HG02759 (cell line): ENCODE measurements around the gene NR3C1.

Source experiments
- ATAC-seq: cut with Tn5 transposase; IDR thresholded peaks from one replicate; pipeline ENCODE4 v1.9.1; 2021; ENCODE audit warnings: mild to moderate bottlenecking, moderate library complexity; ENCODE audit not compliant: unreplicated experiment

Gene NR3C1

DNA sequence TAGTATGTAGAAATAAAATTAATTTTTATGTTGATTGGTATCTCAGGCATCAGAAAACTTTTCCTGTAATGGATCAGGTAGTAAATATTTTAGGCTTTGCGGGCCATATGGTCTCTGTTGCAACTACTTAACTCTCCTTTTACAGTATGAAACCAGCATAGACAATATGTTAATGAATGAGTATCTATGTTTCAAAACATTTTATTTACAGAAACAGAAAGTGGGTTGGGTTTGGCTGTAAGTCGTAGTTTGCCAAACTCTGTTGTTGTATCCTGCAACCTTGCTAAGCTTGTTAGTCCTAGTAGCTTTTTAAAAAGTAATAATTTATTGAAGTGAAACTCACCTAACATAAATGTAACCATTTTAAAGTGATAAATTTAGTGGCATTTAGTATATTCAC lies 132.1 kb downstream of the NR3C1 start:
- ATAC-seq: no peak

- ATAC-seq: no peak
Observed at GRCh38 chr5:143268388-143268787, 135.1 kb downstream of the NR3C1 start.

DNA sequence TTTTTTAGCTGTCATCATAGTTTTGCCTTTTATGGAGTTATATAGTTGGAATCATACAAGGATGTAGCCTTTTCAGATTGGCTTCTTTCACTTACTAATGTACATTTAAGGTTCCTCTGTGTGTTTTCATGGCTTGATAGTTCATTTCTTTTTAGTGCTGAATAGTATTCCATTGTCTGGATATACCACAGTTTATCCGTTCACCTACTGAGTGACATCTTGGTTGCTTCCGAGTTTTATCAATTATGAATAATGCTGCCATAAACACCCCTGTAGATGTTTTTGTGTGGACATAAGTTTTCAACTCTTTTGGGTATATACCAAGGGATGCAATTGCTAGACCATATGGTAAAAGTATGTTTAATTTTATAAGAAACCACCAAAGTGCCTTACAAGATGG lies 136.3 kb downstream of the NR3C1 start:
- no peak for ATAC-seq

DNA sequence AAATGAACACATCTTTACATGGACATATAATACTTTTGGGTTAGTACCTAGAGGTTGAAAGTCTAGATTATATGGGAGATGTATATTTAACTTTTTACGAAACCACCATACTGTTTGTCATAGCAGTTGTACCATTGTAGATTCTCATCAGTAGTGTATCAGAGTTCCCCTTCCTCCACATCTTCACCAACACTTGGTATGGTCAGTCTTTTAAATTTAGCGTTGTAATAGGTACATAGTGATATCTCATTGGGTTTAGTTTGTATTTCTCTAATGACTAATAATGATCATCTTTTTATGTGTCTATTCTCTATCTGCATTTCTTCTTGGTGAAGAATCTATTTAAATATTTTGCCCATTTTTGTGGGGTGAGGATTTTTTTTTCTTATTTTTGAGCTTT lies 137.5 kb downstream of the NR3C1 start:
- no peak for ATAC-seq

DNA sequence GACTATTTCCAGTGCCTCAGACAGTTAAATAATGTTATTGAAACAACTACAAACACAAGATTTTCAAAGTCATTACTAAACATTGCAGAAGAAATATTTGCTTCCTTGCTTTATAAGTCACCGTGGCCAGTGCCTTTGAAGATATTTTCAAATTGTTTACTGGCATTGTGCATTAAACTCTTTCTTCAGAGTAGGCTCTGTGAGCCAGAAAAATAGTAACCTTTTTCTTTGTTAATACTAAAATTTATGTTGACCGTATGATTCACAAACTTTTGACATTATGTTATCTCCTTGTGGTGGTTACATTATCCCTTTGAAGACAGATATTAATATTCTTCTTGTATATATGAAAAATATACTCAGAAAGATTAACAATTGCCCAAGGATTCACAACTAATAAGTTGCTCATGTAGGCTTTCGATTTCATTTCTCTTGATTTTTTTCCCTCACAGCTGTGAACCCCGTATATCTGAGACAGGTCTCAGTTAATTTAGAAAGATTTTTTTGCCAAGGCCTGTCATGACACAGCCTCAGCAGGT lies 140.1 kb downstream of the NR3C1 start:
- no peak for ATAC-seq

GRCh38 chr5:143262393-143263174 lies 140.9 kb downstream of the NR3C1 start:
- peak; percentile 79 for ATAC-seq

DNA sequence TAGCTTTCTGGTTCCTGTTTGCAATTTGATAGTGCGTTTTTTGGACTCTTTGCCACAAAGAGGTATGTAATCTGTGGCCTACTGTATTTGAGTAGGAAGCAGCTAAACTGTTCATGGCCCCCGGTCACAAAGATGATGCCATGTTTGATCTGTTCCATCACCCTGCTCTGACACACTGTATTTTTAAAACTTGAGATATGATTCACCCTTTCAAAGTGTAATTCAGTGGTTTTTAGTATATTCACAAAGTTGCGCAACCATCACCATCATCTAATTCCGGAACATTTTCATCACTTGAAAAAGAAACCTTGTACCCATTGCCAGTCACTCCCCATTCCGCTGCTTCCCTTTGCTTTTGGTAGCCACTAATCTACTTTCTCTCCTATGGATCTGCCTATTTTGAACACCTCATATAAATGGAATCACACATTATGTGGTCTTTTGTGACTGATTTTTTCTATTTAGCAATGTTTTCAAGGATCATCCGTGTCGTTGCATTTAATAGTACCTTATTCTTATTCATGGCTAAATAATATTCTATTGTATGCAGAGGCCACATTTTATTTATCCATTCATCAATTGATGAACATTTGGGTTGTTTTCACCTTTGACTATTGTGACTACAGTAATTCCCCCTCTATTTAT lies 141.6 kb downstream of the NR3C1 start:
- no peak for ATAC-seq

GRCh38 chr5:143259254-143259605 lies 144.3 kb downstream of the NR3C1 start:
- ATAC-seq: no peak

GRCh38 chr5:143258559-143259253 lies 144.8 kb downstream of the NR3C1 start:
- ATAC-seq: no peak

- no peak for ATAC-seq
Observed at GRCh38 chr5:143254819-143255218, 148.7 kb downstream of the NR3C1 start.

DNA sequence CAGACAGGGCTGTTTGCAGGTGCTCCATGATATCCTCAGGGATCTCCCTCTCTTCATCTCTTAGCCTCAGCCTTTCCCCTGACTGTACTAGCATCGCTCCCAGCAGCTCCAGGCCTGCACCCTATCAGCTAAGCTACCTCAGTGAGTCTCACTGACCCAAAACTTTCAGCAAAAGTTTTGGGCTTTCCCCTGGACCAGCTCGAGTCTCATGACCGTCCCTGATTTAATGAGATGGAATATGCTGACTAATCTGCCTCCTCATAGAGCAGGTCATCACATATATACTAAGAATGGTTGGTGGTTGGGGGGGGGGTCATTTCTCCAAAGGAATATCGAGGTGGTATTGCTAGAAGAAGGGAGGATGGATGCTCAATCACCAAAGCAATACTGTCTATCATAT lies 151.5 kb downstream of the NR3C1 start:
- ATAC-seq: peak; percentile 41

DNA sequence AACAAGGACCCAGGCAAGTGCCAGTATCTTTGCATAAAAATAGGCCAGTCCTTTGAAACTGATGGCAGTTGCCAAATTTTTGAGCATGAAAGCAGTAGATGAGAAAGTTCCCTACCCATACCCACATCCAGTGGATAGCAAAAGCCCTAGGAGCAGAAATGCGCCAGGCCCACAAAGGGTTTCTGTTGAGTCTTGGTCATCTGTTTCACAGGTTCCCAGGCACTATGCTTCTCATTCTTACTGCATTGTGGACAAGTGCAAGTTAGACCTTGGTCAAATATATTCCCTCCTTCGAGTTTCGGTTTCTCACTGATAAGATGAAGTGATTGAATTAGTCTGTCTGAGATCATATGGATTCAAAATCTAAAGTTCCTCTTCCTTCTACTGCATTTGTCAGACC lies 152.3 kb downstream of the NR3C1 start:
- ATAC-seq: peak; percentile 69

GRCh38 chr5:143249851-143250250 lies 153.6 kb downstream of the NR3C1 start:
- ATAC-seq: no peak

GRCh38 chr5:143248822-143249579 lies 154.5 kb downstream of the NR3C1 start:
- ATAC-seq: no peak

- no peak for ATAC-seq
Observed at GRCh38 chr5:143248391-143248790, 155.1 kb downstream of the NR3C1 start.

- no peak for ATAC-seq
Observed at GRCh38 chr5:143247134-143247815, 156.2 kb downstream of the NR3C1 start.

DNA sequence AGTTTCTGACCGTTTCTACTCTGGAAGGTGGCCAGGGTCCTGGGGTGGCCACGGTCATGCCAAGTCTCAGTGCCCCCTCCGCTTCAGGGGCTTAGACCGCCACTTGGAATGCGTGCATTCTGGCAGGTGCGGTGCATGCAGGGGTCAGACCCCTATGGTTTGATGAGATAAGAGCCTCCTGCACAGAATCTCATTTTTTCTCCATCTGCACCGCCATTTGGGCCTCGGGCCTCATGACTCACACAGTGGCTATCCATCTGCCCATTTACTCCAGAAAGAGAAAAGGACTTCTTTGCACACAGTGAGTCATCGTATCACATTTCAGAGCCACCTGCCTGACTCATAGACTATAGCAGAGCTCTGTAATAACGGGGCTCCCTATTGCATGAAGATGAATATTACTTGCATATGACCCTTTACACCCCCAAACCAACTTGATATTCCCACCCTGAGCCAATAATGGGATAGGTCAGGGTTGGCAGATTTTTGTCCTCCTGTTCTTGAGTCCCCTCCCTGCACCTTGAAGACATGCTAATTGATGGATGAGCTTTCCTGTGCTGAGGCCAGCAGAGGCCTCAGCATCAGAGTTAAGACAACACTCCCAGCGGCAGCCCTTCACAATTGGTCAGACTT lies 157.4 kb downstream of the NR3C1 start:
- no peak for ATAC-seq

- no peak for ATAC-seq
Observed at GRCh38 chr5:143244990-143245389, 158.5 kb downstream of the NR3C1 start.

DNA sequence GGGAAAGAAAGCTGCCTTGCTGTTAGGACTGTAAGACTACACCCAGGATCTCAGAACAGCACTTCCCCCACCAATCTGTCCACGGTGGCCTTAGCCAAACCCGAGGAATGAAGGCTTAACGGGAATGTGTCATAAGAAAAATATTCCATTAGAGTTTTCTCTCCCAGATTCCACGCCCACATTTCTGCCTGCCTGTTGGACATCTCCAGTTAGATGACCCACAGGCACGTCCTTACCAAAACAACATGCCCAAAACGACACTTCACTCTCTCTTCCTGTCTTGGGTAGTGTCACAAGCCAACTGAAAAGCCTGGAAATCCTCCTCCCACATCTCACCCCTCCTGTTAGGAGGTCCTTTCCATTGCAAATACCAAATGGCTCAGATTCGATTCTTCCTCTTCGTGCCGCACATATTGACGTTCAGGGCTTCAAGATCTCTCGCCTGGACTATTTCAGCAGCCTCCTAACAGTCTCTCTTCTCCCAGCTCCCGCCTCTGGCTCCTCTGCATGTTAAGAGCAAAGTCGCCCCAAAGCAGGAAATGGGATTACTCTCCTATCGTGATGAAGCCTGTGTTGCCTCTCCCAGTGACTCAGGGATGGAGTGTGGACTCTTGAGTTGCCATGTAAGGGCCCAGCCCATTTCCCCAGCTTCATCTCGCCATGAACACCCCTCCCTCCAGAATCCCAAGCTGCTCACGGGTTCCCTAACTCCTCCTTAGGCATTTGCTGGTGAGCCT lies 159.3 kb downstream of the NR3C1 start:
- ATAC-seq: no peak
